KBM-7 (cell line): Measurements from ENCODE around the gene CDH15.
"Not testable (repeated sequence)": the region's sequence is repeated elsewhere in the genome, so short reads cannot be mapped to it uniquely, and the experiment has no call there.

Source experiments
- DNase-seq: peaks from one replicate; pipeline ENCODE4 v3.0.0-alpha.2; 2015
- in situ Hi-C: fragments of 300-500 bp; cut with MboI; formaldehyde crosslinking; loops from 2 replicates; pipeline ENCODE4 v1.14.3; 2020; ENCODE audit warnings: low sequenced_read_pairs, low pct_unique_long_range_greater_than_20kb, mixed read lengths

The CDH15 gene

GRCh38 chr16:89152831-89153700, 18.5 kb upstream of the CDH15 start:
- in situ Hi-C loops: no loop called here
- DNase-seq: no peak

DNA sequence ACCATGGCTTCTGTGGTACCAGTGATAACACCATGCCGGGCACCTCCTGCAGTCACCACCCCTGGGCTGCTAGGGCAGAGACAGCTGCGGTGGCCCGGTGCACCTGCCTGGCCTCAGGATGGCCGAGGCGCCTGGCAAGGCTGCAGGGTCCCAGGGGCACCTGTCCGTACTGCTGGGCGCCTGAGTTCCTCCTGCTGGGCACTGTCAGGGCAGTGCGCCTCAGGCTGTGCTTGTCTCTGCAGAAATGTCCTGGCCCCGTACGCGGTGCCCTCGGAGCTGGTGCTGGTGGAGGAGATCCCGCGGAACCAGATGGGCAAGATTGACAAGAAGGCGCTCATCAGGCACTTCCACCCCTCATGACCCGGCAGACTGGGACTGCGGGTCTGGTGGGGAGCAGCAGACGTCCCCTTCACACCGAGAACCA, 17.7 kb upstream of the CDH15 start:
- in situ Hi-C loops: no loop called here
- no peak for DNase-seq

- in situ Hi-C loops: no loop called here
- no peak for DNase-seq
Measured at GRCh38 chr16:89154390-89155183, 17.0 kb upstream of the CDH15 start.

GRCh38 chr16:89155184-89155679, 16.3 kb upstream of the CDH15 start:
- in situ Hi-C loops: no loop called here
- DNase-seq: no peak

- in situ Hi-C loops: no loop called here
- no peak for DNase-seq
Measured at GRCh38 chr16:89155851-89156739, 15.5 kb upstream of the CDH15 start.

DNA sequence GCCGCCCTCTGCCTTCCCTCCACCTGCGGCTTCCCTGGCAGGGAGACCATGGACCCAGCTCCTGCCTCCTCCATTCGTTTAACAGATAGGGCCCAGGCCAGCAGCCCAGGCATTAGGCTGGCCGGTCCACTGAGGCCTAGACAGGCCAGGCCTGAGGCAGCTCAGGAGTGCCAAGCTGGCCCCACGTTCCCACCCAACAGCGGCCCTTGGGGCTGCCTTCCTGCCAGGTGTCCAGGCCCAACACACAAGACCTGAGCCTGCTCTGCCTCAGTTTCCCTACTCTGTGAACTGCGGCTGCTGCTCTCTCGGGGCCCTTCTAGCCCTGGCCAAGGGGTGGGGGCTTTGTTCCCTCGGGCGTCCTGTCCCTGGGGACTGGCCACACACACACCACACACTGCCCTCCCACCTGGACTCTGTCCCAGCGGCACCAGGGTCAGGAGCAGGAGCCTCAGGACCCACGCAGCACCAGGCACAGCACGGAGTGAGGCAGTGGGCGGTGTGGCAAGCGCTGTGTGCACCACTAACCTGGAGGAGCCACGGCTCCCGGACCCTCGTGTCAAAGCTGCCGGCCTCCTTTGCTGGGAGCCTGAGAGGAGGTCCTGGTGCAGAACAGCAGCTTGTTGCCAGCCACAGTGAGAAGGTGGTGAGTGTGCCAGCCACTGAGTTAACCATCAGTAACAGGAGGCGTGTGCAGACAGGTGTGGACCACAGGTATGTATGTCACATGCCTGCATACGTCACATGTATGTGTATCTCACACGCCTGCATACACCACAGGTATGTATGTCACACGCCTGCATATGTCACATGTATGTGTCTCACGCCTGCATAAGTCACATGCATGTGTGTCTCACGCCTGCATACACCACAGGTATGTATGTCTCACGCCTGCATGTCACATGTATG, 14.6 kb upstream of the CDH15 start:
- in situ Hi-C loops: no loop called here
- no peak for DNase-seq

- in situ Hi-C loops: no loop called here
- DNase-seq: no peak
Measured at GRCh38 chr16:89157778-89158177, 13.8 kb upstream of the CDH15 start.

DNA sequence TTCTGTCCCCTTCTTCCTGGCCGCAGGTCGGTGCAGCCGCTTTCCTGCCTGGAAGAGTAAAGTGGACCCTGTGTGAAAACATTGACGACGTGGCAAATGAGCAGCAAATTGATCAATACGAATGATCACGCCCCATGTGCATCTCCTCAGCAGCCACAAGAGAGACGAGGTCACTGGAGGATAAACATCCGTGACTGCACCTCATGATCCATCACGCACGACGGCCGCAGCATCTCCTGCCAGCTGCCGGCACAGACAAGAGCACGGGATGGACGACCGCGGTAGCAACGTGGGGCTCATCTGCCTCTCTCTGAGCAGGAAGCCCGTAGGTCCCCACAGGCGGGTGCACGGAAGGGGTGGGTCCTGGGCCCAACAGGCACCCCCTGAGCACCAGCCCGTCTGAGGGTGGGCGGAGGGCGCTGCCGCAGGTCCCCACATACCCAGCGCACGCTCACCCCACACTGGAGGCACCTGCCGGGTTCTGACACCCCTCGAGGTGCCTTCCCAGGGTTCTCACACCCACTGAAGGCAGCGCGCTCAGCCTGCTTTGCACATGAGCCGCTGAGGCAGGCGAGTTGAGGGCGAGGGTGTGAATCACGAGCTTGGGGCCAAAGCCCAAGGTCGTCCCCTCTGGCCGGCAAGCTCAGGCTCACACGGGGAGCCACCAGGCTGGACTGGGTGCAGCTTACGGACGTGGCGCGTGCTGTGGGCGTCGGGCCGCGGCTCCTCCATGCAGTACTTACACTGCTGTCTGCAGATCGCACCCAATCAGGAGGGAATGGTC, 12.3 kb upstream of the CDH15 start:
- no peak for DNase-seq
- in situ Hi-C loops: no loop called here

- DNase-seq: no peak
- in situ Hi-C loops: no loop called here
Measured at GRCh38 chr16:89159850-89160354, 11.6 kb upstream of the CDH15 start.

GRCh38 chr16:89160977-89161701, 10.4 kb upstream of the CDH15 start:
- in situ Hi-C loops: no loop called here
- DNase-seq: no peak

- DNase-seq: no peak
- in situ Hi-C loops: no loop called here
Measured at GRCh38 chr16:89161763-89162713, 9.5 kb upstream of the CDH15 start.

DNA sequence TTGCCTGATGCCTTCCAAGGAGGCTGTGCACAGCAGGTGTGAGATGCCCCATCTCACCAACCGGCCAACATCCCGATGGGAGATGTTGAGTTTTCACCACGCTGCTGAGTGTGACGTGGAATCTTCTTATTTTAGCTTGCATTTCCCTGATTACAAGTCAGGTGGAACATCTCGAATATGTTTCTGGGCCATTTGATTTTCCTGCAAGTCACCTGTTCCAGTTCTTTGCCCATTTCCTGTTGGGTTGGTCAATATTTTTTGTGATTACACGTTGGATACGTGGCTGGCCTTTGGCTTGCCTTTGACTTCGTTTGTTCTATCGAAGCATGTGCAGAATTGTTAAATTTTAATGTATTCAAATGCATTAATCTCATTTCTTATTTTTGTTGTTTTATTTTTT, 8.3 kb upstream of the CDH15 start:
- in situ Hi-C loops: no loop called here
- no peak for DNase-seq

- DNase-seq: no peak
- in situ Hi-C loops: no loop called here
Measured at GRCh38 chr16:89164436-89164835, 7.1 kb upstream of the CDH15 start.

DNA sequence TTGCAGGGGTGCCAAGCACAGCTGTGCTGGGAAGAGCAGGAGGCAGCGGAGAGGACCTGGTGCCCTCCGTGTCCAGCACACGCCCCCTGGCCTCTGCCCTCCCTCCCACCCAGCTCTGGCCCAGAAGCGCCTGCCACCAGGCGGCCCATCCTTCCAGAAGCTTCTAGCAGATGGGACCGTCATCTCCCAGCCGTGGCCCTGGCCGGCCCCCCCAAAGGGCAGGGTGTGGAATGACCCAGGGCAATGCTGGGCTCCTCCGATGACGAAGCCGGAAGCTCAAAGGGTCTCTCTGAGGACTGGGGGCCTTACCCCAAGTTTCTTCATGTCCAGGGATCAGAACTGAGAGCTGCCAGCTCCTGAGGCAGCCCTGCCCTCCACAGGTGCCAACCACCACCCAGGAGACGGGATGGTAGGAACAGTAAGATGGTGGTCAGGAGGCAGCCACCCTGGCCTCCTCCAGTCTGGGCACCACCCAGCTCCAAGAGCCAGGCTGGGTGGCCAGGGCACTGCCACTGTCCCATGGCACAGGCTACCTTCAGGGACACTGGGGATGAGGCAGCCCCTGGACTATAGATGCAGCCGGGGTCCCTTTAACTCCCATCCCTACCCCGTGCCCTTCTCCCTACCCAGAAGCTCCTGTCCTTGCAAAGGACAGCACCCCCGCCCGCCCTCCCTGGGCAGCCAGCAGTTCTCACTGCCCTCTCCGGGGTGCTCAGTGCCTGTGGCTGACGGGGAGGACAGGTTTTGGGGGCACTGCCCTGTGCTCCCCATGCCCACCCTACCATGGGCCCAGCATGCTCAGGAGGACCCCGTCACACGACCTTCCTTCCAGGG, 6.5 kb upstream of the CDH15 start:
- in situ Hi-C loops: no loop called here
- no peak for DNase-seq

DNA sequence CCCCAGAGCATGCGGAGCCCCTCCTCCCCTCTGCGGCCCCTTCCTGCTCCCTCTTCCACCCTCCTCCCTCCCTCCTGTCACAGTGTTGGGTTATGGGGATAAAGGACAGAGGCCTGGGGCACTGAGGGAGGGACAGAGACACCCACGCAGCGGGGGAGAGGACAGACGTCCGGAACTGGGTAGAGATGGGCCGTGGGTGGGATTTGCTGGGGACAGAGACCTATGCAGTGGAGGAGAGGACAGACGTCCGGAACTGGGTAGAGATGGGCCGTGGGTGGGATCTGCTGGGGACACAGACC, 5.9 kb upstream of the CDH15 start:
- DNase-seq, in situ Hi-C loops: not testable (repeated sequence)
